PFSK-1 (cell line): ENCODE results near the gene DPP4.

Experiments used
- FOXP2 ChIP-seq: optimal IDR thresholded peaks from 2 replicates; pipeline ENCODE3; 2011; ENCODE audit warnings: borderline replicate concordance, control low read depth, inconsistent platforms; ENCODE audit not compliant: insufficient read depth; ENCODE audit errors: extremely low read length, extremely low read depth
- POLR2AphosphoS5 ChIP-seq: IDR thresholded peaks from 2 replicates; pipeline ENCODE4 v1.6.1; 2012; ENCODE audit warnings: low read depth, mild to moderate bottlenecking, control low read depth, low read length, moderate library complexity
- SIN3A ChIP-seq: IDR thresholded peaks from 2 replicates; pipeline ENCODE4 v1.6.1; 2012; ENCODE audit warnings: mild to moderate bottlenecking, low read length, moderate library complexity, borderline replicate concordance; ENCODE audit not compliant: insufficient read depth
- TAF1 ChIP-seq: IDR thresholded peaks from 2 replicates; pipeline ENCODE4 v1.6.1; 2012; ENCODE audit warnings: low read length, control low read depth, borderline replicate concordance; ENCODE audit not compliant: insufficient read depth
- TF ChIP-seq, protein P1 (sequence below), 2 experiments: IDR thresholded peaks; 2 replicates each; pipeline versions ENCODE4 v1.6.1 to v1.8.0; 2011 to 2012; ENCODE audit warnings: low read depth in 2 of 2, low read length in 2 of 2, control low read depth in 1 of 2, inconsistent platforms in 1 of 2, mild to moderate bottlenecking in 1 of 2, moderate library complexity in 1 of 2; ENCODE audit not compliant: insufficient read depth in 1 of 2

DPP4 gene

DNA sequence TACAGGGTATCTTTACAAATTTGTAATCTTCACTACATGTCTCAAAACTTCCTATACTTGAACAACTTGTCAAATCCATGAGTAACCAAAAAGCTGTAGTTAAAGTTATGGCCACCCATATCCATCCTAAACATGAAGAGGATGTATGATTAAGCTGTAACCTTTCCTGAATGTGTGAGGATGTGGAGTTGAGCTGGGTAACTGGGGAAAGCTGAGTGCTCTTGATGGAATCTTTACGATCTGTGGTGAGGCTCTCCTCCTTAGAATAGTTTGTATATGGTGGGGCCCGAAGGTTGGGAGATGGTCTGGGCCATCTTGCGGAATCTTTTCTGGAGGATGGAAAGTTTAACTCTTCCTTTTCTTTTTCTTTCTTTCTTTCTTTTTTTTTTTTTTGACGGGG lies 29.4 kb downstream of the DPP4 start:
- TF ChIP-seq, protein P1, sequence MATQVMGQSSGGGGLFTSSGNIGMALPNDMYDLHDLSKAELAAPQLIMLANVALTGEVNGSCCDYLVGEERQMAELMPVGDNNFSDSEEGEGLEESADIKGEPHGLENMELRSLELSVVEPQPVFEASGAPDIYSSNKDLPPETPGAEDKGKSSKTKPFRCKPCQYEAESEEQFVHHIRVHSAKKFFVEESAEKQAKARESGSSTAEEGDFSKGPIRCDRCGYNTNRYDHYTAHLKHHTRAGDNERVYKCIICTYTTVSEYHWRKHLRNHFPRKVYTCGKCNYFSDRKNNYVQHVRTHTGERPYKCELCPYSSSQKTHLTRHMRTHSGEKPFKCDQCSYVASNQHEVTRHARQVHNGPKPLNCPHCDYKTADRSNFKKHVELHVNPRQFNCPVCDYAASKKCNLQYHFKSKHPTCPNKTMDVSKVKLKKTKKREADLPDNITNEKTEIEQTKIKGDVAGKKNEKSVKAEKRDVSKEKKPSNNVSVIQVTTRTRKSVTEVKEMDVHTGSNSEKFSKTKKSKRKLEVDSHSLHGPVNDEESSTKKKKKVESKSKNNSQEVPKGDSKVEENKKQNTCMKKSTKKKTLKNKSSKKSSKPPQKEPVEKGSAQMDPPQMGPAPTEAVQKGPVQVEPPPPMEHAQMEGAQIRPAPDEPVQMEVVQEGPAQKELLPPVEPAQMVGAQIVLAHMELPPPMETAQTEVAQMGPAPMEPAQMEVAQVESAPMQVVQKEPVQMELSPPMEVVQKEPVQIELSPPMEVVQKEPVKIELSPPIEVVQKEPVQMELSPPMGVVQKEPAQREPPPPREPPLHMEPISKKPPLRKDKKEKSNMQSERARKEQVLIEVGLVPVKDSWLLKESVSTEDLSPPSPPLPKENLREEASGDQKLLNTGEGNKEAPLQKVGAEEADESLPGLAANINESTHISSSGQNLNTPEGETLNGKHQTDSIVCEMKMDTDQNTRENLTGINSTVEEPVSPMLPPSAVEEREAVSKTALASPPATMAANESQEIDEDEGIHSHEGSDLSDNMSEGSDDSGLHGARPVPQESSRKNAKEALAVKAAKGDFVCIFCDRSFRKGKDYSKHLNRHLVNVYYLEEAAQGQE (IDR thresholded peaks at IDR 0.05; ENCODE audit: insufficient read depth in 1 of 2, low read depth in 2 of 2, low read length in 2 of 2): no peak

DNA sequence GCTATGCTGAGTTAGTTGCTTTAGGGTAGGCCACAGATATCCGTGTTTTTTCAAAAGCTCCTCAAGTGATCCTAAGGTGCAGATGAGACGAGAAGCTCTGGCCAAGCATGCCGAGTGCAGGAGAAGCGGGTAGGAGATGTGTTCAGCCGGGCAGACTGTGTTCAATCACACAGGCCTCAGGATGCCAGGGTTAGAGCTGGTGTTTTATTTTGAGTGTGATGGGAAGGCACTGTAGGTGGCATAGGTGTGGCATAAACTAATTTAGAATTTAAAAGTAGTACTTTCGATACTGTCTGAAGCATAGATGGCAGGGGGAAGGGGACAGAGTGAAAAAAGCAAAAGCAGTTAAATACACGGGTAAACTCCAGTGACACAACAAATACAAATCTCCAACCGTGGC lies 30.9 kb downstream of the DPP4 start:
- TF ChIP-seq POLR2AphosphoS5: no peak
- no peak for TF ChIP-seq FOXP2
- no peak for TF ChIP-seq SIN3A
- TF ChIP-seq, protein P1 (IDR thresholded peaks at IDR 0.05; ENCODE audit: insufficient read depth in 1 of 2, low read depth in 2 of 2, low read length in 2 of 2): no peak
- no peak for TF ChIP-seq TAF1

DNA sequence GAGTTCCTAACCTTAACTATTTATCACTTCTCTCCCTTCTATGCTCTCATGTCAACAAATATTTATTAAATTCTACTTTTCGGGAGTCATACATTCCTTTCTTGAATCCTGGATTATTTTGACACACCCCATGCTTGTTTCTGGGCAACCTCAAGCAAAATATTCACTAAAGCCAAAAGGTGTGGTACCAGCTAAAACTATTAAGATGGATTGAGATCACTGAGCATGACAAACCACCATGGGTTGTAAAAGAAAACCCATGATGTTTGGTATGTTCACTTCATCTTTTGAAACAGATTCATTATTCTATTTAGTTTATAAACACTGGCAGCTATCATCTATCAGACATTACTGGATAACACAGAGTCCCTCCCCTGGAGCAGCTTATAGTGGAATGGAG lies 32.5 kb downstream of the DPP4 start:
- TF ChIP-seq TAF1 (no peak), SIN3A (no peak), FOXP2 (no peak), POLR2AphosphoS5 (no peak)
- TF ChIP-seq, protein P1 (IDR thresholded peaks at IDR 0.05; ENCODE audit: insufficient read depth in 1 of 2, low read depth in 2 of 2, low read length in 2 of 2): no peak

DNA sequence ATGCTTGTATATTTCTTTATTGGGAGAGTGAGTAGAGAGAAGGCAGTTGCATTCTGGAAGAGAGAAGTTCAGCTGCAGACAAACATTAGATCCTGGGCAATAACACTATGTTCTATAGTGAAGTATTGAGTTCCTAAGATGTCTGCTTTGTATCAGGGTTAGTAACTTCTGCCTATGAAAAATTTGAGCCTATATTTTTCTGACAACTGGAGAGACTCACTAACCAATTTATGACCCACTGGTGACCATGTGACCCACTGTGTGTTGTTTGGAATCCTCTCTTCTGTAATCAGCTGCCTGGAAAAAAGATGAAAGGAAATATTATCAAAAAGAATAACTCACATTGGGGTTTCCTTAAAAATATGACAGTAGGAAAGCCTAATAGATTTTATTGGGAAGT lies 35.3 kb downstream of the DPP4 start:
- no peak for TF ChIP-seq SIN3A
- TF ChIP-seq POLR2AphosphoS5: no peak
- TF ChIP-seq, protein P1 (IDR thresholded peaks at IDR 0.05; ENCODE audit: insufficient read depth in 1 of 2, low read depth in 2 of 2, low read length in 2 of 2): no peak
- TF ChIP-seq FOXP2: no peak
- TF ChIP-seq TAF1: no peak

DNA sequence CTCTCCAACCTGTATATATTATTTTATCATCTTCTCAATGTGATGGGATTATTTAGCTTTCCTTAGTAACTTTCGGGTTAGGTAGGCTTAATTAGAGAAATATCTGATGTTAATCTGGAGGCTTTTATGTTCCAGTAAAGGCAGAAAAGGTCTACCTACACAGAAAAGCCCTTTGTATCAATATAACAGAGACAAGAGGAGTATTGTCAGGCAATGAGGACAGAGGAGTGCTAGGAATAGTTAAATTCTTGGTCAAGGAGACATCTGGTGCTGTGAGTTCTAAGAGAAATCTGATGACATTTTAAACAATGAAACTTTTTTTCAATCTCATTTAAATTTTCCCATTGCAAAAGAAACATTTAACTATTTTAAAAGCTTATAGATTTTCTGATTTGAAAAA lies 36.1 kb downstream of the DPP4 start:
- TF ChIP-seq TAF1 (no peak), FOXP2 (no peak), SIN3A (no peak), POLR2AphosphoS5 (no peak)
- TF ChIP-seq, protein P1 (IDR thresholded peaks at IDR 0.05; ENCODE audit: insufficient read depth in 1 of 2, low read depth in 2 of 2, low read length in 2 of 2): no peak
